HFF-Myc (cell line): ENCODE data around the gene ARID4B.

Experiments
- DNase-seq: peaks from one replicate; pipeline ENCODE4 v3.0.0-alpha.2; 2011; ENCODE audit warnings: low read depth; ENCODE audit errors: extremely low read depth
- H3K4me3 ChIP-seq: replicated peaks from 2 replicates; pipeline ENCODE4 v1.5.1; 2011; ENCODE audit warnings: low read depth, mild to moderate bottlenecking, control low read depth, low read length
- TF ChIP-seq, protein P1 (sequence below): IDR thresholded peaks from 2 replicates; pipeline ENCODE4 v1.5.1; 2012; ENCODE audit warnings: mild to moderate bottlenecking, low read depth, low read length, control low read depth; ENCODE audit errors: missing control alignments

Gene ARID4B

DNA sequence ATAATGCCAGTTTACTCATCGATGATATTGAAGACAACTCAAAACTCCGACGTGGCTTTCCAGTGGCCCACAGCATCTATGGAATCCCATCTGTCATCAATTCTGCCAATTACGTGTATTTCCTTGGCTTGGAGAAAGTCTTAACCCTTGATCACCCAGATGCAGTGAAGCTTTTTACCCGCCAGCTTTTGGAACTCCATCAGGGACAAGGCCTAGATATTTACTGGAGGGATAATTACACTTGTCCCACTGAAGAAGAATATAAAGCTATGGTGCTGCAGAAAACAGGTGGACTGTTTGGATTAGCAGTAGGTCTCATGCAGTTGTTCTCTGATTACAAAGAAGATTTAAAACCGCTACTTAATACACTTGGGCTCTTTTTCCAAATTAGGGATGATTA is 14.1 kb upstream of the ARID4B start:
- no peak overlapping the region for H3K4me3 ChIP-seq
- DNase-seq, result no peak
- TF ChIP-seq, protein P1, sequence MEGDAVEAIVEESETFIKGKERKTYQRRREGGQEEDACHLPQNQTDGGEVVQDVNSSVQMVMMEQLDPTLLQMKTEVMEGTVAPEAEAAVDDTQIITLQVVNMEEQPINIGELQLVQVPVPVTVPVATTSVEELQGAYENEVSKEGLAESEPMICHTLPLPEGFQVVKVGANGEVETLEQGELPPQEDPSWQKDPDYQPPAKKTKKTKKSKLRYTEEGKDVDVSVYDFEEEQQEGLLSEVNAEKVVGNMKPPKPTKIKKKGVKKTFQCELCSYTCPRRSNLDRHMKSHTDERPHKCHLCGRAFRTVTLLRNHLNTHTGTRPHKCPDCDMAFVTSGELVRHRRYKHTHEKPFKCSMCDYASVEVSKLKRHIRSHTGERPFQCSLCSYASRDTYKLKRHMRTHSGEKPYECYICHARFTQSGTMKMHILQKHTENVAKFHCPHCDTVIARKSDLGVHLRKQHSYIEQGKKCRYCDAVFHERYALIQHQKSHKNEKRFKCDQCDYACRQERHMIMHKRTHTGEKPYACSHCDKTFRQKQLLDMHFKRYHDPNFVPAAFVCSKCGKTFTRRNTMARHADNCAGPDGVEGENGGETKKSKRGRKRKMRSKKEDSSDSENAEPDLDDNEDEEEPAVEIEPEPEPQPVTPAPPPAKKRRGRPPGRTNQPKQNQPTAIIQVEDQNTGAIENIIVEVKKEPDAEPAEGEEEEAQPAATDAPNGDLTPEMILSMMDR, result no peak

DNA sequence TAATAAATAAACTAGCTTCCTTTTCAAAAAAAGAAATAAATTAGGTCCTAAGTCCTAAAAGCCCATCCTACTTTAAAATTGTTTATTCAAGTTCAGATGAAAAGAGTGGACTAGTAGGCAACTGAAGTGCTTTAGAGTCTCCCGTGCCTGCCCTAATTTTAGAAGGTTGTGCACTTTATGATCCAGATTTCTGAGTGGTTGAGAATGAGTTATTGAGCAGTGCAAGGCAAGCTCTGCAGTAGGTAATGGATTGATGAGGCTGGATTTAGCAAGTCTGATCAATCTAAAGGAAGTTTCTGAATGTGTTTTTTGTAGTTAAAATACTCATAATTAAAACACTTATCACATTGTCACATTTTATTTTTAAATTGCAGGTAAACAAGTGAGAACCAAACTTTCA is 13.4 kb upstream of the ARID4B start:
- H3K4me3 ChIP-seq, result no peak overlapping the region
- TF ChIP-seq, protein P1, result no peak
- DNase-seq, result no peak

DNA sequence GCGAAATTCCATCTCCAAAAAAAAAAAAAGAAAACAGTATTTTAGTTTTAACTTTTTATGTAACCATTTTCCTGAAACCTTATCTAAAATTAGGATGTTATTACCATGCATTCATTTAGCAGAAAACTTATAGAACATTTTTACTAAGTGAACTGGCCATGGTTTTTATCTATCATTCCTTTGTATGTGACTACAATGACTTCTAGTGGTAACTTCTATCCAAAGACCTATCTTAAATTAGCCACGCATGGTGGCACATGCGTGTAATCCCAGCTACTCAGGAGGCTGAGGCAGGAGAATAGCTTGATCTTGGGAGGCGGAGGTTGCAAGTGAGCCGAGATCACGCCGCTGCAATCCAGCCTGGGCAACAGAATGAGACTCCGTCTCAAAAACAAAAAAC is 11.8 kb upstream of the ARID4B start:
- TF ChIP-seq, protein P1, result no peak
- DNase-seq, result no peak
- no peak overlapping the region for H3K4me3 ChIP-seq

DNA sequence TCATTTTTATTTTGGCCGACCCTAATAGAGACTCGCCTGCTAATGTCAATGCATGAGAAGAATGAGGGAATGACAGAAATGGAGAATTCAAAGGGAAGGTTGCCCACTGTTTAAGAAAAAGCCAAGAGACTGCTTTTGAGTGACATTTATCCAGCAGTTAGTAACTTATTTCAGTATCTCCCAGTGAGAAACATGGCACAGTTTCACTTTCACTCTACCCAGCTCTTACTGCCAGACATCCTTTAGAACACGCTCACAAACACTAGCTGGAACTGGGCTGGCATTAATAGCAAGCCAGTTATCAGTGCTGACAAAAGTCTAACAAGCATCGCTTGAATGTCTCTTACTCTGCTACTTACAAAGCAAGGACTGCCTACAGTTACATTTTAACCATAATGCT is 8.9 kb upstream of the ARID4B start:
- no peak for DNase-seq
- H3K4me3 ChIP-seq, result no peak overlapping the region
- TF ChIP-seq, protein P1, result no peak

DNA sequence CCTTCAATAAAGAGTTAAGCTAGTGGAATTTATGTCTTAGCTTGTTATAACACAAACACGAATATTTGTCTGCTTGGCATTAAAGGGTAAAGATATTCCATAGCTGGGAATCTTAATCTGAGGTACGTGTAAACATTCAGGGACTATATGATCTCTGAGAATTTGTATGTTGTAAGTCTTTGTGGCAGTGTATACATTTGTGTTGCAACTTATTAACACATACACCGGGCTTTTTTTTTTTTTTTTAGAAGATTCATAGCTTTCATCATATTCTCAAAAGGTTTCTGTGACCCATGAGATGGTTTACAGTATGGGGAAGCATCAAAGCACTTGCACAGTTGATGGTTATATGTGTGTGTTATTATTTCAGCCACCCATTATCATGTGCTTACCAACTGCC is 3.4 kb upstream of the ARID4B start:
- H3K4me3 ChIP-seq, result no peak overlapping the region; the same call in 1 of the 2 replicates
- TF ChIP-seq, protein P1, result no peak
- DNase-seq, result no peak

DNA sequence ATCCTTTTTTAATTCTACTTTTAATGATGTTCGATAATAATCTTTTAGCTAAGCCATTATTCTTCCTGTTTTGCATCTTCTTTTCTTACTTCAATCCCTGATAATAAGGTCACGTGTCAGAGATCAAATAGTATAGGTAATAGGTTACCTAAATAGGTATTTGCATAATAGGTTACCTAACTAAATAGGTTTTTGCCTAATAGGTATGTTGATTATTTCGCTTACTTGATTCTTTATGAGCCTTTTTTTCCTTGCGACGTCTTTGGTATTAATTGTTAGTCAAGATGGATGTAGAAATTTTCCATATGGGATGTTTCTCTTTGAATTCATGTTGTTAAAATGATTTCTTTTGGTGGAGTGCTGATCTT is 2.9 kb upstream of the ARID4B start:
- TF ChIP-seq, protein P1, result no peak
- DNase-seq, result no peak

DNA sequence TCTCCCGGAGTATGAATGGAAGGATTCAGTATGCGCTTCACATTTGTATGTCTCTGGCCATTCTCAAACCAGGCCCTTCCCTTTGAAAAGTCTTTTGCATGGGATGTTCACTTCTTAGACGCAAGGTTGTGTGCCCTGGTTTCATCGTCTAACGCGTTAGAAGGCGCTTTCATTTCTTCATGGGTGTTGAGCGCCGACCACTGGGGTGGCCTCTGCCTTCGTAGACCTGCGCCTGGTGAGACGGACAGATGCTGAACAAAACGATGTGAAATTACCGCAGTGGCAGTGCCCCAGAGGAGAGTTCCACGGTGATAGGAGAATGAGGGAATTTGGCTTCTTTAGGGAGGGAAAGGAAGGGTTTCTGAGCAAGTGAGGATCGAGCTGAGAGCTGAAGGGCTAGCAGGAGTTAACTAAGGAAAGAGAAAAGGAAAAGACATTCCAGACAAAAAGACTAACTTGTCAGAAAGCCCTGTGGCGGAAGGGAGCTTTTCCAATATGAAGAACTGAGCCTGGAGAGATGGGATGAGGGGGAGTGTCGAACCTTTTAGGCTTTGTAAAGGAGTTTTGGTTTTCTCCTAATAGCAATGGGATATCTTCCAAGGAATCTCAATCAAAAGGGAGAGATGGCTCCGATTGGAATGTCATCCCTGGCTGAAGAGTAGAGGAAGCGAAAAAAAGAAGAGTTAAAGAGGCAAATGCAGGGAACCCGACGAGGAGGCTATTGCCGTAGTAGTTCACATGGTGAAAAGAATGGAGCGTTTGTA is 1.3 kb upstream of the ARID4B start:
- DNase-seq, result no peak
- H3K4me3 ChIP-seq, result peak overlapping the region; percentile 97
- TF ChIP-seq, protein P1, result no peak

More for the DNA sequence above, 2.9 kb upstream of the ARID4B start:
- peak overlapping the region; percentile 97 for H3K4me3 ChIP-seq
